Measurements from ENCODE around the gene ZNRF2. TPM values are rescaled to one million over a fixed set of nuclear protein-coding genes. Genes with fewer than 3 reads are reported as not detected.

Gene ZNRF2
- total and polyA plus RNA-seq, 2 of the 13 experiments (the other 11 are each of a cell fraction or from before 2014, with no cell fraction given): 3.5 to 7.7 TPM

GRCh38 chr7:30382607-30383006, 98.2 kb downstream of the ZNRF2 start:
- Histone ChIP-seq H3K27me3 (ENCODE audit: control insufficient read depth in 1 of 2, insufficient read depth in 2 of 2, low read length in 2 of 2) (no peaks in the 10 kb centered on the region), H2AFZ (ENCODE audit: low read length) (no peak overlapping the region), H3K4me2 (ENCODE audit: low read depth, low read length) (no peak overlapping the region), H3K4me3 (replicated peaks in 1 of 3; ENCODE audit: insufficient read depth in 1 of 3, low read depth in 2 of 3, low read length in 3 of 3) (no peak overlapping the region), H4K20me1 (ENCODE audit: insufficient read depth, low read length) (no peaks in the 10 kb centered on the region), H3K9me3 (ENCODE audit: low read length) (no peaks in the 10 kb centered on the region; the same call in 1 of the 2 replicates), H3K36me3 (replicated peaks in 1 of 2; ENCODE audit: control insufficient read depth in 1 of 2, insufficient read depth in 2 of 2, low read length in 2 of 2) (no peaks in the 10 kb centered on the region), H3K79me2 (ENCODE audit: insufficient read depth, low read length) (no peaks in the 10 kb centered on the region), H3K9ac (ENCODE audit: insufficient read depth, low read depth, low read length) (no peak overlapping the region), H3K27ac (ENCODE audit: extremely low read length, insufficient read depth, low read length) (no peak overlapping the region), H3K4me1 (ENCODE audit: insufficient read depth, low read length) (peaks cover 16% of the 10 kb centered on the region)
- 56% methylated on average over 1 of the region's 1 CpG for WGBS (ENCODE audit: low lambda C conversion rate)
- ChIA-PET CTCF (ENCODE audit: low intra/inter-chr PET ratio, low total read pairs) (no interaction called here), POLR2A (no interaction called here)
- in situ Hi-C loops (cut with HindIII; ENCODE audit: extremely low pct_ligation_motif_present, low pct_unique_long_range_greater_than_20kb) (no loop called here), intact Hi-C loops (cut with micrococcal nuclease; ENCODE audit: unreplicated experiment) (no loop called here)
- FAIRE-seq: no peak
- no peak for DNase-seq (ENCODE audit: low spot score)
- no peak for ATAC-seq
- BruUV-seq (replicated peaks): no TSS peak
- no peak for TF ChIP-seq SCMH1 (CRISPR knock-in tag; IDR thresholded peaks at IDR 0.05; ENCODE audit: borderline replicate concordance)
- no peak for TF ChIP-seq BRCA1 (CRISPR knock-in tag; IDR thresholded peaks at IDR 0.05)
- no peak for TF ChIP-seq ZNF331 (CRISPR knock-in tag; IDR thresholded peaks at IDR 0.05)
- TF ChIP-seq MLLT10 (CRISPR knock-in tag; IDR thresholded peaks at IDR 0.05): no peak
- TF ChIP-seq IRX3 (CRISPR knock-in tag; IDR thresholded peaks at IDR 0.05; ENCODE audit: borderline replicate concordance, low read depth): no peak
- TF ChIP-seq ZNF235 (CRISPR knock-in tag; IDR thresholded peaks at IDR 0.05; ENCODE audit: borderline replicate concordance): no peak
- no peak for TF ChIP-seq POLR2G (IDR thresholded peaks at IDR 0.05; ENCODE audit: low read depth, low read length)
- TF ChIP-seq NR2F6 (IDR thresholded peaks at IDR 0.05): no peak
- no peak for TF ChIP-seq NR2F6 (CRISPR knock-in tag; IDR thresholded peaks at IDR 0.05)
- TF ChIP-seq NAIF1 (CRISPR knock-in tag; IDR thresholded peaks at IDR 0.05; ENCODE audit: borderline replicate concordance): no peak
- no peak for TF ChIP-seq CHD4 (IDR thresholded peaks at IDR 0.05; ENCODE audit: borderline replicate concordance, low read length)
- TF ChIP-seq, protein P1, sequence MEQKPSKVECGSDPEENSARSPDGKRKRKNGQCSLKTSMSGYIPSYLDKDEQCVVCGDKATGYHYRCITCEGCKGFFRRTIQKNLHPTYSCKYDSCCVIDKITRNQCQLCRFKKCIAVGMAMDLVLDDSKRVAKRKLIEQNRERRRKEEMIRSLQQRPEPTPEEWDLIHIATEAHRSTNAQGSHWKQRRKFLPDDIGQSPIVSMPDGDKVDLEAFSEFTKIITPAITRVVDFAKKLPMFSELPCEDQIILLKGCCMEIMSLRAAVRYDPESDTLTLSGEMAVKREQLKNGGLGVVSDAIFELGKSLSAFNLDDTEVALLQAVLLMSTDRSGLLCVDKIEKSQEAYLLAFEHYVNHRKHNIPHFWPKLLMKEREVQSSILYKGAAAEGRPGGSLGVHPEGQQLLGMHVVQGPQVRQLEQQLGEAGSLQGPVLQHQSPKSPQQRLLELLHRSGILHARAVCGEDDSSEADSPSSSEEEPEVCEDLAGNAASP (CRISPR knock-in tag; IDR thresholded peaks at IDR 0.05; ENCODE audit: borderline replicate concordance): no peak
- TF ChIP-seq ZNF709 (CRISPR knock-in tag; IDR thresholded peaks at IDR 0.05): no peak
- TF ChIP-seq PHF20 (CRISPR knock-in tag; IDR thresholded peaks at IDR 0.05): no peak
- TF ChIP-seq SP140L (CRISPR knock-in tag; IDR thresholded peaks at IDR 0.05; ENCODE audit: borderline replicate concordance): no peak
- no peak for TF ChIP-seq ZNF660 (CRISPR knock-in tag; IDR thresholded peaks at IDR 0.05; ENCODE audit: borderline replicate concordance, low read depth)
- TF ChIP-seq ARHGAP35 (CRISPR knock-in tag; IDR thresholded peaks at IDR 0.05; ENCODE audit: borderline replicate concordance): no peak

Data from HepG2 (cell line).